Islet precursor cell (in vitro differentiated cells): ENCODE data around the gene TRIM10.
"Not testable (repeated sequence)": the region's sequence is repeated elsewhere in the genome, so short reads cannot be mapped to it uniquely, and the experiment has no call there.

Source experiments
- DNase-seq: peaks from one replicate; pipeline ENCODE4 v3.0.0-alpha.2; 2018

The TRIM10 gene

DNA sequence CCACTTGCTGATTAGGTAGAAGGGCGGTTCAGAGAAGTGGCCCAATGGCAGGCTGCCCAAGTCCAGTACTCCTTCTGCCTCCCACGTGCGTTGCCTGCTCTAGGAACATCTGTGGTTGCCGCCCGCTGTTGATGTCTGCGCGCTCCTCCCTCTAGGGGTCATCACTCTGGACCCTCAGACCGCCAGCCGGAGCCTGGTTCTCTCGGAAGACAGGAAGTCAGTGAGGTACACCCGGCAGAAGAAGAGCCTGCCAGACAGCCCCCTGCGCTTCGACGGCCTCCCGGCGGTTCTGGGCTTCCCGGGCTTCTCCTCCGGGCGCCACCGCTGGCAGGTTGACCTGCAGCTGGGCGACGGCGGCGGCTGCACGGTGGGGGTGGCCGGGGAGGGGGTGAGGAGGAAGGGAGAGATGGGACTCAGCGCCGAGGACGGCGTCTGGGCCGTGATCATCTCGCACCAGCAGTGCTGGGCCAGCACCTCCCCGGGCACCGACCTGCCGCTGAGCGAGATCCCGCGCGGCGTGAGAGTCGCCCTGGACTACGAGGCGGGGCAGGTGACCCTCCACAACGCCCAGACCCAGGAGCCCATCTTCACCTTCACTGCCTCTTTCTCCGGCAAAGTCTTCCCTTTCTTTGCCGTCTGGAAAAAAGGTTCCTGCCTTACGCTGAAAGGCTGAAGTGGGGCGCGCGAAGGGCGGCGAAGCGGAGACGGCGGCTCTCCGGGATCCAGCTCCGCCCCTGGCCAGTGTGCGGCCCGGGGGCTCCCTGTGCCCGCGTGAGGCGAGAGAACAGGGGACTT is 10.9 kb upstream of the TRIM10 start:
- DNase-seq, result peak; percentile 86

DNA sequence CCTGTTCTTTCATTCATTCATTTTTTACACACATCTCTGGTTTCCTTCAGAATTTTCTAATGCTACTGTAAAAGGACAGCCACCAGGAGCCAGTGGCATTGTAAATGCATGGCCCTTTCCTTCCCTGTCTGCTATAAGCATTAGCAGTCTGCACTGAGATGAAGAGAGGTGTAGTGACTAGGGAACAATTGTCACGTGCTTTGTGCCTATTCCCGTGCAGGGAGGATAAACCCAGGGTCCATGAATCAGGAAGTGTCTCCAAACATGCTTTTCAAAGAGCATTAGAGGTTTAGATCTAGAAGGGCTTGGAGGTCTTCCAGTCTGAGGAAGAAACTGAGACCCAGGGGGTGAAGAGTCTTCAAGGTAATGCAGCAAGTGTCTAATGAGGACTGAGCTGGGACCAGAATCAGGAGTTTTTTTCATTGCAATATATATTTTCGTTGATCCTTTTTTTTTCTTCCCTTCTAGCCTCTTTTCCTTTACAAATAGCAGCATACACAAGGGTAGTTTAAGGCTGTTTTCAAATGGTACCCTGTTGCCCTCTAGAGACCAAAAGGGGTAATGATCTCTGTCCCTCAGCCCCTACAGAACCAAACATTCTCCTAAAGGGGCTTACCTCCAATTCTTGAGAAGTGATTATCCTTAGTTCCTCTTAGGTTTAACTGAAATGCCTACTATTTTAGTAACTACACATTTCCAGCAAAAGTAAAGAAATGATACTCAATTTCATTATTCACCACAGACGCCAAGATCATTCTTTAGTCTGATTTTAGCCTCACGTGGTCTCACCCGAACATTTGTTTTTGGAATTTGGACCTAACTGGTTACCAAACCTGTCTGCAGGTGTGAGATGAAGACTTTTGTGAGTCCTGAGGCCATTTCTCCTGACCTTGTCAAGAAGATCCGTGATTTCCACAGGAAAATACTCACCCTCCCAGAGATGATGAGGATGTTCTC is 8.9 kb upstream of the TRIM10 start:
- peak; percentile 54 for DNase-seq

DNA sequence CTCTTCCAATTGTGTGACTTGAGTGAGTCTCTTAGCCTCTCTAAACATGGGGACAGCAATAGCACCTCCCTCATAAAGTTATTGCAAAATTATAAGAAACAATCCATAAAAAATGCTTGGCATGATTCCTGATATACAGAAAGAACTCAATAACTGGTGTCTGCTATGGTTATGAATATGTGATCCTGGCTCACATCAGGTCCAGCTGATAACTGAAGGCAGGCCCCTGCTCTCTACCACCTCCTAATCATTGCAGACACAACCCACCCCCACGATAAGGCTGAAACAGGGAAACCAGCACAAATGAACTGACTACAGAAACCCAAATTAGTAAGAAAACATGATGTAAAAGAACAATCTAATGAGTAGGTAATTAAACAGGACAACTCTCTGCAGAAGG is 7.7 kb upstream of the TRIM10 start:
- peak; percentile 15 for DNase-seq

DNA sequence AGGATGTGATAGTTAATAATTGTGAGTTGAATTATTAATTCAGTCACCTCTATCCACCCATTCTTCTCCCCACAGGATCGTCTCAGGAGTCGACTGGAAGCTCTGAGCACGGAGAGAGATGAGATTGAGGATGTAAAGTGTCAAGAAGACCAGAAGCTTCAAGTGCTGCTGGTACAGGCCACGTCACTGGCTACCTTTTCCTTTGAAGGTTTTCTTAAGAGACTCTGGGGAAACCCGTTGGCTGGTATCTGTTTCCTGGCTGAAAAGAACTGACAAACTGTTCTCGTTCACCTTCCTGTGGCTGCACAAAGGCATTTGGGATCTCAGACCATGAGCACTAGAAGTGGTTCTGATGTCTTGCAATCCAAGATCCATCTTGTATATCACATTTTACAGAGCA is 6.1 kb upstream of the TRIM10 start:
- peak; percentile 3 for DNase-seq

DNA sequence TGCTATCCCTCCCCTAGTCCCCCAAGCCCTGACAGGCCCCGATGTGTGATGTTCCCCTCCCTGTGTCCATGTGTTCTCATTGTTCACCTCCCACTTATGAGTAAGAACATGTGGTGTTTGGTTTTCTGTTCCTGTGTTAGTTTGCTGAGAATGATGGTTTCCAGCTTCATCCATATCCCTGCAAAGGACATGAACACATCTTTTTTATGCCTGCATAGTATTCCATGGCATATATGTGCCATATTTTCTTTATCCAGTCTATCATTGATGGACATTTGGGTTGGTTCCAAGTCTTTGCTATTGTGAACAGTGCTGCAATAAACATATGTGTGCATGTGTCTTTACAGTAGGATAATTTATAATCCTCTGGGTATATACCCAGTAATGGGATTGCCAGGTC is 4.2 kb upstream of the TRIM10 start:
- not testable (repeated sequence) for DNase-seq

DNA sequence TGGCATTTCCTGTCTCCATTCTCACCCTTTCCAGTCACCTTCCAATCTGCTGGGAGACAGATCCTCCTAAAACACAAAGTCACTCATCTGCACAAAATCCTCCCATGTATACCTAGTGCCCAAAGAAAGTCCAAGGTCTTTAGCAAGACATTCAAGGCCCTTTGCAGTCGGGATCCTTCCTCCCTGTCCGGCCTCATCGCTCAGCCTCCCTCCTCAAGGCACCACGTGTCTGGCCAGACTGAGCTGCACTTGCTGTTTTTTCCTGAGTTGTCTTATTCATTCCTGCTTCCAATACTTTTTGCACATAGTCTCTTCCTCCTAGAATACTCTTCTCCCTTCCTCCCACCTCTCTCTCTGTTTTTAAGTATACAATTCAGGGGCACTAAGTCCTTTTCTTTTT is 3.7 kb upstream of the TRIM10 start:
- DNase-seq, result no peak

DNA sequence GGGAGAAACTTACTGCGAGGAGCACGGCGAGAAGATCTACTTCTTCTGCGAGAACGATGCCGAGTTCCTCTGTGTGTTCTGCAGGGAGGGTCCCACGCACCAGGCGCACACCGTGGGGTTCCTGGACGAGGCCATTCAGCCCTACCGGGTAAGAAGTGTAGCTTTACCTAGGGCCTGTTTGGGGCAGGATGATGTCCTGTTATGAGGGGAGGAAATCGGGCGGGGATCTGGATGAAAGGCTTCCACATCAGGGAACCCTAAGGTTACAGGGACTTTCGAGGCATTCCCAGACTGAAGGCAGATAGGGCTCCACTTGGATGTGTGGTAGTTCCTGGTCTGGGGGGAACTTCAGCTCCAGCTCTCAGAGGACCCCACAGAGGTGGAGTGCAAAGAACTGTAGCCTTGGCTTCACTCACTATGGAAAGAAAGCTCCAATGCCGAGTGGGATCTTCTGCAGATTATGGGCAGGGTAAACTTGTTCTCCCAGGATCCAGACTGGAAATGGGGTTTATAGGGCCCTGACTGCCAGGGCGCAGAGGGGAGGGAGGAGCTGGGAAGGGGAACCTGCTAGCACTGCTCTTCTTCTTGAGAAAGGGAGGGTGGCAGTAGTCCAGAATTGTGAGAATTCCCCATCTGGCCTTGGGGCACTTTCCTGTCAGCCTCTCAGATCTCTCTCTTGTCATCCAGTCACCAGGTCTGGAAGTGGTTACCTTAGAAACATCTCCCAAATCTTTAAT is 3.1 kb upstream of the TRIM10 start:
- DNase-seq, result no peak

DNA sequence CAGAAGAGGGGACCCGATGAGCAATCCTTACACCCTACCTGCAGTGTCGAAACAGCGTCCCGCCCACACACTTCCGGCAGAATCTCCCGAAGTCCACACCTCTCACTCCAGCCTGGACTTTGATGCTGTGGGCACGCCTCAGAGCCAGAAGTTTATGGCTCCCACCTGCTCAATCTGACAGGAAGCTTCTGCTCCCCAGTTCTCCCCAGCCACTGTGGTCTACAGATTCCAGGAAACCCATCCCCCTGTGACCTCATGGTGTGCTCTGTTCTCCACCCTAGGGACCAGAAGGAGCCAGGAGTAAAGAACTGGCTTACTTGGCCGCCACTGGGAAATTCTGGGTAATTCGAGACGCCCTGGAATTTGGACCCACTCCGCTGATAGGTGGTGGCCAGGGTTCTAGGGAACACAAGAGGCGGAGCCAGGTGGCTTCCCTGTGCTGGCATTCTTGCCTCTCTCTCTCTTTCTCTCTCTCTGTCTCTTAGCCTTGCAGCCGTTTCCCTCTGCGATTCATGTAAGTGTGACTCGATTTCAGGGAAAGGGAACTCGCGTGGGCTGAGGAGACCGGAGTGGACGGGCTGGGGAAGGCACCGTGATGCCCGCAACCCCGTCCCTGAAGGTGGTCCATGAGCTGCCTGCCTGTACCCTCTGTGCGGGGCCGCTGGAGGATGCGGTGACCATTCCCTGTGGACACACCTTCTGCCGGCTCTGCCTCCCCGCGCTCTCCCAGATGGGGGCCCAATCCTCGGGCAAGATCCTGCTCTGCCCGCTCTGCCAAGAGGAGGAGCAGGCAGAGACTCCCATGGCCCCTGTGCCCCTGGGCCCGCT is 2.3 kb upstream of the TRIM10 start, which contains the start of gene TRIM15:
TRIM15 (plus strand) TSS at position 457 of the 828 bp plus-strand sequence; CDS start at position 596, 139 bp downstream.
- peak; percentile 38 for DNase-seq

DNA sequence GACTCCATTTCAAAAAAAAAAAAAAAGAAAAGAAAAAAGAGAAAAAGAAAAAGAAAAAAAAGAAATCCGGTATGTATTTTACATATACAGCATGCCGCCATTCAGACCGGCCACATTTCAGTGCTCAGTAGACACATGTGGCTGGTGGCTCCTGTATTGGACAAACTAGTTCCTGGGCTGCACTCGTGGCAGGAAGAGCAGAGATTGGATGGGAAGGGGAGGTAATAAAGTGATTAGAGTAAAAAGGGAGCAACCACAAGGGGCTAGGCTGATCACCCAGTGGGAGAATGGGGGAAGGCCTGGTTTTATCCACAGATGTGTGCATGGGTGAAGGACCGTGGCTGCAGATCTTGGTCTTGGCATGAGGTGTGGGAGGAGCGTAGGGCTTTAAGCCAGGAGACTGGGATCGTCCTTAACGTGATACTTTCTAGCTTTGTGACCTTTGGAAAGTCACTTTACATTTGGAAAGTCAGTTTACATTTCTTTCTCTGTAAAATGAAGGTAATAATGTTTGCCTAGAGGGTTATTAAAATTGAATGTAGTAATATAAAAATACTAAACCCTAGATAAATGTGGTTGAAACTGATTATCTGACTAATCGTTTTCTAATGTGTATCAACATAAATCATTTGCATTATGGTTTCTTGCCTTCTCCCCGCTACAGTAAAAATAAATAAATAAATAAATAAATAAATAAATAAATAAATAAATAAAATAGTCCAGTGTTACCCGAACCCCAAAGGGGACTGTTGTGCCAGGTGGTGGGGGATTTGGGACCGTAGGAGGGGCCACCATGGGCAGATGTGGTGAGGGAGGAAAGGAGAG is 1.5 kb upstream of the TRIM10 start:
- DNase-seq, result peak; percentile 17

DNA sequence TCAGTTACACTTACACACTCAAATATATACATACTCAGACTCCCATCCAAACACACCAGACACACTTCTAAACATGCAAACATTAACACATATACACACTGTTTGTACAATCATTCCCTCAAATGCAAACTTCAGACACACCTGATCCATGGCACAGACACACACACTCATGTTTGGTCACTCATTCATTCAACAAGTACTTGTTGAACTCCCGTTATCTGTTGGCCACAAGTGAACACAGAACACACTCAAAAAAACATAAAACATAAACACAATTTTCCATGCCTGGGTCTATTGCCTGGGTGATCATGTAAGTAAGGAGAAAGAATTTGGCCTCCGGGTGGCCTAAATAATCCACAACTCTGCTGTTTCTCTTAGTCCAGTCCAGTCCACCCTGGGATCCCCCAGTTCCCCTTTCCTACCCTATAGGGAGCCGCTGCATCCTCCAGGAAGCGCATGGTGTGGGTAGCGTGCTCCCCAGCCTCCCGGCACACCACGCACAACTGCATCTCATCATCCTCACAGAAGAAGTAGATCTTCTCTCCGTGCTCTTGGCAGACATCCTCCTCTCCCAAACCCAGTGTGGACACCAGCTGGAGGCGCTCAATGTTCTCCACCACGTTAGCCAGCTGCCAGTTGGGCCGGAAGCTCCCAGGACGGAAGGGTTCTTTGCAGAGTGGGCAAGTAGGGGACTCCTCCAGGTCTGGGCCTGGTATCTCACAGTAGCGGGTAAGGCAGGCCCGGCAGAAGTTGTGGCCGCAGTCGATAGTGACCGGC is 815 bp downstream of the TRIM10 start:
- peak; percentile 43 for DNase-seq

DNA sequence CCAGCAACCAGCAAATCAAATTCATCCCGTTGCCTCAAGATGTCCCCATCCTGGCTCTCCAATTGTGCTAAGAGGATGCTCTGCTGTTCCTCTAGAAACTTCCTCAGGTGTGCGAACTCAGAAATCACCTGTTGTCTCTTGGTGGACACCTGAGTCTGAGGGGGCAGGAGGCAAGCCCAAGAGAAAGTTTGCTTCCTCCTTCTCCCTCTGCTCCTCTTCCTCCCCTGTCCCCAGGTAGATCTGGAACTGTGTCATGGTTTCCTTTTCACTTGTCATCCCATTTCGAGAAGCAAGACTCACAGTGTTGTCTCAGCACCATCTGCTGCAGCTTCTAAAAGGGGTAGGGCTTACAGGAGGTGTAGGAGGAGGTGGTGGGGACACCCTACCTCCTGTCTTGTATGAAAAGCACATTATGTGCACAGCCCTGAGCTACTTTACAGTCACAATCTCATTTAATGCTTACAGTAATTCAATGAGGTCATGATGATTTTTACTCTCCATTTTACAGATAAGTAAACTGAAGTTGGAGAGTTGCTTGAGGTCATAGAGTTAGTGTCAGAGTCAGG is 2.5 kb downstream of the TRIM10 start:
- DNase-seq, result peak; percentile 12

DNA sequence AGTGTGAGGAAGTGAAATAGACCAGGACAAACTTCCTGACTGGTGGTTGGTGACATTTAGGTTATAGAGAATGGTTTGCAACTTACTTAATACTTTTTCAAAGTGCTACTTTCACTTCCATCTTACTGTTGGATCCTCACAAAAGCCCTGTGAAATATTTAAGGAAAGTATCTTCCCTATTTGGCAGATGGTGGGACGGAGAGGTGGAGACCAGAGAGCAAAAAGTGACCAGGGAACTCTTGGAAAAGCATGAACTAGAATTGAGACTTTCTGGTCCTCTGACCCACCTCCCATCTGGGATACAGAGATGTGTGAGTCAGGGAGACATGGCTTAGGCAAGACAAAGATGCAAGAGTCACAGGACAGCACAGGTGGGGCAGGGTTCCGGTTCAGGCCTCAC is 3.0 kb downstream of the TRIM10 start:
- no peak for DNase-seq

DNA sequence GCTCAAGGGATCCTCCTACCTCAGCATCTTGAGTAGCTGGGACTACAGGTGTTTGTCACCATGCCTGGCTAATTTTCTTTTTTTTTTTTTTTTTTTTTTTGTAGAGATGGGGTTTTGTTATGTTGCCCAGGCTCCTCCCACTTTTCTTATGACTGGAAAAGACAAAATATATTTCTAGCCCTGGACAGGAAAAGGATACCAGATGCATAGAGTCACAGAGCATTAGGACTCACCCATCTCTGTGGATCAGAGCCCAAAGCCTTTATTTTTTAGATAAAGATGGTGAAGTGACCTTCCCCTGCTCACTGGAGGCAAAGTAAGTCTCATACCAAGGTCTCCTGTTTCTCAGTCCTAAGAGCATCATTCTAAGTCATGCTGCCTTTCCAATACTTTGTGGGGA is 3.4 kb downstream of the TRIM10 start:
- no peak for DNase-seq

DNA sequence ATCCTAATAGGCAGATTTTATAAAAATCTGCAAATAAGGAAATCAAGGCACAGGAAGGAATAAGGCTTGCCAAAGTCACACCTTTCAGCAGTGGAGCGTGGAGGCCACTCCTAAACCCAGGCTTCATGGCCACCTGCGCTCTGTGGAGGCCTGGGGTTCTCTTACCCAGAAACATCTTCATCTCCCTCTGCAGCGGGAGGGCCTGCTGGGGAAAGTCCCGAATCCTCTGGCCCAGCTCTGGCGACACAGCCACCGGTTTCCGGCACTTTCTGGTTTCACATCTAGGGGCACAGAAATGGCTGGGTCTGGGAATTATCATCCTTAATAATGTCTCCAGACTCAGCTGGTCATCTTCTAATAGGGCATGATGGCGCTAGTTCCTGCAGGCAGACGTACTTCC is 4.2 kb downstream of the TRIM10 start:
- peak; percentile 19 for DNase-seq

DNA sequence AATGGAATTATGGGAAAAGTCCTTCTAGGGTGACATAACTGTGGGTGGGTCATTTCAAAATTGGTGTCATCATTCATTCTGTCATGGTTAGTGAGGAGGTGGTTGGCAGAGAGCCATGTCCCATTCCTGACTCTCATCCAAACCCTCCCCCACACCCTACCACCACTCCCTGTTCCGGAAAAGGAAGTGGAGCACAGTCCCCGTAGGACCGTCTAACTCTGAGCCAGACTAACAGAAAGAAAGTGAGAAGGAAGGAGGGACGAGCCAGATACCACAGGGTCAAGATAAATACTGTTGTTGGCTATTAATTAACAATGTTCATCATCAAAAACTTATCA is 4.8 kb downstream of the TRIM10 start:
- no peak for DNase-seq

DNA sequence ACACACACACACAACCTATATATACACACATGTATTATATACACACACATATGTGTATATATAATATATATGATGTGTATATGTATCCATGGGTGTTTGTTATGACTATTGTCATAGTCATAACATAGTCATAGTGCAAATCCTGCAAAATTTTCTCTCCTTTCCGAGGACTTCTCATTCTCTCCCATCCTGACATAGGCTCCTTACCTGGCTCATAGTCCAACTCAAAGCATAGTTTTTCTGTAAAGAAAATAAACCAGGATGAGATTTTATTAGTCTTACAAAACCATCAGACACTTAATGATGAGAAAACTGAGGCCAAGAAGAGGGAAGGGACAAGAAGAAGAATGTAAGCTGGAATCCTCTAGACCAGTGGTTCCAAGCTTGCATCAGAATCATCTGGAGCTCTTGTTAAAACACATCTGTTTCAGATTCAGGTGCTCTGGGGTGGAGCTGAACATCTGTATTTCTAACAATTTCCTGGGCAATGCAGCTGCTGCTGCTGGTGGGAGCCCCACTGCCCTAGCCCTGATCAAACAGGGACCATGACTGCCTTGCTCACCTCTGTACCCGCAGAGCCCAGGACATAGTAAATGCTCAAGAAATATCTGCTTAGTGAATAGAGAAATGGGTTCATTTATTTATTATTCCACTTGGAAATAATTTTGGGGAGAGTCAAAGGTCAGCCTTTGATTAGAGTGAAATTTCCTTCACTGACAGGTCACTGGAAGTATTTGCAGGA is 5.3 kb downstream of the TRIM10 start:
- DNase-seq, result peak; percentile 22

DNA sequence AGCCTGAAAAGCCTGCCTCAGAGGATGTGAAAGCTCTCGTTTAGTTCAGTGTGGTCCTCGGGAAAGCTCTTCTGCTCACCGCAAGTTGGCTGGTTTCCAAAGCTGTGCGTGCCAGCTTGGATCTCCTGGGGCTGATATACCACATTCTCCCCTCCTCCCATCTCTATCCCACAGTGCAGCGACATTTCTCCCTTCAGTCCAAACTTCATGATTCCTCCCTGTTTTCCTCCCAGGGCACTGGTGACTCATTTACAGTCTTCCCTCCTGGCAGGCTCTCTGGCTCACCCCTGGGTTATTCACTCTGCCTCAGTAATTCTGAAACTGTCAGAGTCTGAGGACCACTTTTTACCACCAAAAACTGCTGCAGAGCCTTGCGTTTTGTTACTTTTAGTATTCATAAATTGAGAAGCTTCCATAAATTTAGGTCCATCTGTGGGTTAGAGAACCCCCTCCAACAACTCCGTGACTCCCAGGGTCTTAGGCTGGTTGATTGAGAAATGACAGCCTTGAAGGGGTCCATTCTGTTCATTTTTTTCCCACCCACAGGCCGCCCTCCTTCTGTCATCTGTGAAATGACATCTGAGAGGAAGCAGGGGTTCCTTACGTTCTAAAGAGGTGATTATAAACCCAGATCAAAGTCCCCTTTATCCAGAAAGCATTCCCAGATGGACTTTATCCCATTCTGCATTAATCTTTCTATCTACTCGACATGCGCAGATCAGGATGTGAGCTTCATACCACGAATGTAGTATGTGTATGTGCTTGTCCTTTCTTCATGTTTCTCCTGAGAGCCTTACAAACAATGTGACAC is 6.1 kb downstream of the TRIM10 start:
- peak; percentile 55 for DNase-seq

DNA sequence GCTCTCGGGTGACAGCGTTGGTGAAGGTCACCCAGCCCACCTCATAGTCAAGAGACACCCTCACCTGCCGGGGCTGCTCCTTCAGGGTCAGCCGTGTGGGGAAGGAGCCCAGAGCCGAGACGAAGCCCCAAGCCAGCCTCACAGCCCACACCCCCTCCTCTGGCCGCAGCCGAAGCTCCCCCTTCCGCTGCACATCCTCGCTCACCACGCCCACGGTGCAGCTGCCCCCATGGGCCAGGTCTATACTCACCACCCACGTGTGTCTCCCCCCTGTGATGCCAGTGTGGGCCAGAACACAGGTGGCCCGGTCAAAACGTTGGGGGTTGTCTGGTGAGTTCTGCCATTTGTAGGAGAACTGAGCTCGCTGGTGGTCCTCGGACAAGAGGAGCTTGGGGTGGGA is 7.0 kb downstream of the TRIM10 start:
- DNase-seq, result peak; percentile 35
